Muscle of arm (tissue), 12 donors: Measurements from ENCODE around the gene GREB1. TPM values are rescaled to one million over a fixed set of nuclear protein-coding genes. Genes with fewer than 3 reads are reported as not detected.

Experiments used
- DNase-seq: peaks from one replicate; pipeline ENCODE4 v3.0.0-alpha.2; 2013
- polyA plus RNA-seq, 12 donors: library from polyadenylated mRNA; unstranded; fragments of 120-200 nt; gene quantifications; one replicate each; pipeline ENCODE4 v1.2.1, GENCODE V29; 2013; ENCODE audit not compliant: insufficient read length in 12 of 12

GREB1 gene
- polyA plus RNA-seq, 12 donors = 9.0 to 18.8 (median 11.4) TPM; not detected in 1

DNA sequence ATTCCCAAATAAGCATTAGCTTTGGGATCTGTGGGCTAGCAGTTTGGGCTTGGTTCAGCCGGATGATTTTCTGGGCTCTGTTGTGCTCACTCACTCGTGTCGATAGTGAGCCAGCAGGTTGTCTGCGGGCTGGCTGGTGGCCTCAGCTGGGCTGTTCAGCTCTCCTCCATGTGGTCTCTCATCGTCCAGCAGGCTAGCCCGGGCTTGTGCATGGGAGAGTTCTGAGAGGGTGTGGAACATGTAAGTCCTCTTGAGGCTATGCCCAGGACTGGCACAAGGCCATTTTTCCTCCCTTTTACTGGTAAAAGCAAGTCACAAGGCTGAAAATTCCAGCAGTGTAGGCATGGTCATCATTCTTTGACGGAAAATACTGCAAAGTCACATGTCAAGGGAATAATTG is 97.6 kb downstream of the GREB1 start:
- DNase-seq = no peak

DNA sequence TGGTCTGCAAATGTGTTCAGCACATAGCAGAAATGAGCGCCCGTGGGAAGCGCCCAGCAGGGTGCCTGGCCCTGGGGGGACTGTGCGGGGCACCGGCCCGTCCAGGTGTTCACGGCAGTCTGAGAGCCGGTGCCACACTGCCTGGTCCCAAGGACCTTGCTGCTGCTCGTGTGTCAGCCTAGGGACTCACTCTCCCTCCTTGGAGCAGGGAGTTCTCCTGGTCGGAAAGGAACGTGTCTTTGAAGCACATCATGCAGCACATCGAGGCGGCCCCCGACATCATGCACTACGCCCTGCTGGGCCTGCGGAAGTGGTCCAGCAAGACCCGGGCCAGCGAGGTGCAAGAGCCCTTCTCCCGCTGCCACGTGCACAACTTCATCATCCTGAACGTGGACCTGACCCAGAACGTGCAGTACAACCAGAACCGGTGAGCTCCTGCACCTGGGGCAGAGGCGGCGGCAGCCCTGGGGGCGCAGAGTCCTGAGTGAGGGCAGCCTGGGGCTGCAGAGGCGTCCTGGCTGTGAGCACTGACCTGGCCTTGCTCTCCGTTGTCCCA is 100.2 kb downstream of the GREB1 start:
- no peak for DNase-seq

DNA sequence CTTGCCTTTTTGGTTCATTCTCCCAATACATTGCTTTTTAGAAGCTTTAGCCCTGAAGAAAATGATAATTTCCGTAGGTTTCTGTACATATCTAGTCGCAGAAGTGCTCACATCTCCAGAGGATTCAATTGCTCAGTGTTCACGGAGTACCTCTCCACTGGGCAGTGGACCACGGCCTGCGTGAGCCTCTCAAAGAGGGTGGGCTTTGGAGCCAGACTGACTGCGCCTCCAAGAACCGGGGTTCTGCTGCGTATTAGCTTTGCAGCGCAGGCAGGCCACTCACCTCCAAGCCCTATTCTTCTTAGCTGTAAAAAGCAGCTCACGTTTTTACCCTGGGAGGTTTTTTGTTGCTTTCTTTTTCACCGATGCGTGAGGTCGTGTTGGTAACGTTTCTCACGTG is 100.7 kb downstream of the GREB1 start:
- no peak for DNase-seq

DNA sequence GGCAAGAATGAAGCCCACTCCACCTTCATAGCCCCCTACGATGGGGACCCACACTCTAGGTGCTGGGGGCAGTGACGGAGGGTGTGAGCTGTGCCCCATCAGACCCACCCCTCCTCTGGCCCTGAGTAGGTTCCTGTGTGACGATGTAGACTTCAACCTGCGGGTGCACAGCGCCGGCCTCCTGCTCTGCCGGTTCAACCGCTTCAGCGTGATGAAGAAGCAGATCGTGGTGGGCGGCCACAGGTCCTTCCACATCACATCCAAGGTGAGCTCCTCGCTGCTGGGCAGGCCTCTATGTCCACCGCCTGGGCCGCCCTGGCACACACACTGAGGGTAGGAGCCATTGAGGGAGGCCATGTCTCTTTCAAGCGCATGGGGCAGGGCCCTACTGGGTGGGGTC is 101.3 kb downstream of the GREB1 start:
- DNase-seq = no peak

DNA sequence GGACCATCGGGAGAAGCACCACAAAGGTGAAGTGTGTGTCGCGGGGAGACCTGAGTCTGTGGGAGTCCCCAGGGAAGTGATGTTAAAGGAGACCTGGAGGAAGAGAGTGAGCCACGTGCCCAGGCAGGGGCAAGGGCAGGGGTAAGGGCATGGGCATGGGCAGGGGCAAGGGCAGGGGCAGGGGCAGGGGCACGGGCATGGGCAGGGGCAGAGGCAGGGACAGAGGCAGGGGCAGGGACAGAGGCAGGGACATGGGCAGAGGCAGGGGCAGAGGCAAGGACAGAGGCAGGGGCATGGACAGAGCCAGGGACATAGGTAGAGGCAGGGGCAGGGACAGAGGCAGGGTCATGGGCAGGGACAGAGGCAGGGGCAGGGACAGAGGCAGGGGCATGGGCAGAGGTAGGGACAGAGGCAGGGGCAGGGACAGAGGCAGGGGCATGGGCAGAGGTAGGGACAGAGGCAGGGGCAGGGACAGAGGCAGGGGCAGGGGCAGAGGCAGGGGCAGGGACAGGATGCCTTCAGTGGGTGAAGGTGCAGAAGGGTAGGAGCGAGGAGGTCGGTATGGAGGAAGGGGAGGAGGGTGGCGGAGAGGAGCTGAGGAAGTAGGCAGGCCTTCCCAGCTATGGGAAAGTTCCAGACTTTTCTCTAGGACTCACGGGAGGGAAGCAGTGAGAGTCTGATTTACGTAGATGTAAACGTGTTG is 102.9 kb downstream of the GREB1 start:
- no peak for DNase-seq

DNA sequence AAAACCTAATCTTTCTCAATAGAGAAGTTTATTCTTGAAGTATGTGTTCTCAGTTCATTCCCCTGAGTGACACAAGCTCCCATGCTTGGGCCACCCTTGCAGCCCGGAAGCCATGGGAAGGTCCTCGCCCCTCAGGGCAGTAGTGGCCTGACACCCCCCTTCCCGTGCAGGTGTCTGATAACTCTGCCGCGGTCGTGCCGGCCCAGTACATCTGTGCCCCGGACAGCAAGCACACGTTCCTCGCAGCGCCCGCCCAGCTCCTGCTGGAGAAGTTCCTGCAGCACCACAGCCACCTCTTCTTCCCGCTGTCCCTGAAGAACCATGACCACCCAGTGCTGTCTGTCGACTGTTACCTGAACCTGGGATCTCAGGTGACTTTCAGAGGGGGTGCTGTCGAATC is 103.7 kb downstream of the GREB1 start:
- no peak for DNase-seq

DNA sequence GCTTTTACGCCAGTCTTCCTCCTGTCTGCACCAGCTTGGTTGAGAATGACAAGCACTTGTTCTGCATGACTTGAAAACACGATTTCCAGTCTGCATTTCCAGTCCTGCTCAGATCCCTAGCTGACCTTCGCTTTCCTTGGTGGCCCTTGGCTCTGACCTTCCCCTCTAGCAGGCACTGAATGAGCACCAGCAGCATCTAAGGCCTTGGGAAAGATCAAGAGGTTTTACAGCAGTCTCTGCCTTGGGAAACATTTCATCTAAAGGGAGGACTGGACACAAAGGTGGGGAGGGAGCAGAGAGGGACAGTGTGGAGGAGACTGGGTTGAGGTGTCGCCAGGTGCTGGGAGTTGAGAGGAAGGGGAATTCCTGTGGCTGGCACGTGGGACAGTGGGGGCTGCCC is 105.7 kb downstream of the GREB1 start:
- DNase-seq = no peak

DNA sequence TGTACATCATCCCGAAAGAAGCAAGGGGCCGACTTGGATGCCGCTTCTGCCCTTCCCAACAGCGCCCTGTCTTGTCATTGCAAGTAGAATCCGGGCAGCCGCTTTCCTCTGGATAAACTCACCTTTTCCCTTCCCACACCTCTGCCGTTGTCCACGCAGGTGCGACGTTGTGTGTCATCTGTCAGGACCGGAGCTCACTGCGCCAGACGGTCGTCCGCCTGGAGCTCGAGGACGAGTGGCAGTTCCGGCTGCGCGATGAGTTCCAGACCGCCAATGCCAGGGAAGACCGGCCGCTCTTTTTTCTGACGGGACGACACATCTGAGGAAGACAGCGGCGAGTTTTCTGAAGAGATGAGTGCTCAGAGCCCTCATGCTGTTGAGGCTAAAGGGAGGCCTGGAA is 106.3 kb downstream of the GREB1 start:
- DNase-seq = no peak

DNA sequence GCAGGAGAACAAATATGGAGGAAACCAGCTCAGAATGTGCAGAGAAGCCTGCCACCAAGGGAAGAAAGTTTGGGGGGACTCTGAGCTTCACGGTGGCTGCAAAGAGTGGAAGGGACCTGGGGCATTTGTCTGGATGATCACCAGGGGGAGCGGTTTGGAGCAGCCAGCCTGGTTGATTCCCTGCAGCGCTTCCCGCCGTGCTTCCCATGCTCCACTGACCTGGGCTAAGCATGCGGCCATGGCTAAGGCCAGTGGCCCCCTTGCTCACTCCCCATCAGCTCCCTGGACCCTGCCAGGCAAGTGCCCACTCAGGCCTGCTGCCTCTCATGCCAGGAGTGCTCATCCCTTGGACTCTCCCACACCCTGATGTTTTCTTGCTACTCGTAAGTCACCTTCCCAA is 109.1 kb downstream of the GREB1 start:
- DNase-seq = no peak

DNA sequence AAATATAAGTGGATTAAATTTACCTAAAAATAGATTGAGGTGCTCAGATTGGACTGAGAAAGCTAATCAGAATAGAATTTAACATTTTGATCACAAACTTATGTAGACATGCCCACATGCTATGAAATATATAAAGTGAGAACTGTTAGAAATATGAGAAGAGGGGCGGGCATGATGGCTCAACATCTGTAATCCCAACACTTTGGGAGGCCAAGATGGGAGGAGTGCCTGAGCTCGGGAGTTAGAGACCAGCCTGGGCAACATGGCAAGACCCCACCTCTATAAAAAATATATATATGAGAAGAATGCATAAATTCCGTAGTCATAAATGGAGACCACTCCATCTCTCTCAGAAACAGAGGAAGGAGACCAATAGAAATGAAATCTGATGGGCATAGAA is 110.4 kb downstream of the GREB1 start:
- no peak for DNase-seq

DNA sequence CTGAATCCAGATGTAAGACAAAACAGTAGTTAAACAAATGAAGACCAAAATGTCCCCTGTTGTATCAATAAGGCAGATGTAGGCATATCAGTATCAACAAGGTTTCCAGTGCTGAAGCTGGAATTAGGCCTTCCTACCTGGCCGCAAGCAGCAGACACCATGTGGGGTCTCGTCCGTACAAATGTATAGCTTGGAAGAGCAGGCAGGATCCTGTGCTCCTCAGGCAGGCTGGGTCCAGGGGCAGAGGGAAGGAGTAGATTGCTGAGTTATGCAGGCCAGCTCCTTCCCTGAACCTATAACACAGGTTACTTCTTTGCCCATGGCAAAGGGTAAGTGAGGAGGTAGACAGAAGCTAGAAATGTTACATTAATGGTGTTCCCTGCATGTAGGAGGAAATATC is 112.7 kb downstream of the GREB1 start:
- no peak for DNase-seq

DNA sequence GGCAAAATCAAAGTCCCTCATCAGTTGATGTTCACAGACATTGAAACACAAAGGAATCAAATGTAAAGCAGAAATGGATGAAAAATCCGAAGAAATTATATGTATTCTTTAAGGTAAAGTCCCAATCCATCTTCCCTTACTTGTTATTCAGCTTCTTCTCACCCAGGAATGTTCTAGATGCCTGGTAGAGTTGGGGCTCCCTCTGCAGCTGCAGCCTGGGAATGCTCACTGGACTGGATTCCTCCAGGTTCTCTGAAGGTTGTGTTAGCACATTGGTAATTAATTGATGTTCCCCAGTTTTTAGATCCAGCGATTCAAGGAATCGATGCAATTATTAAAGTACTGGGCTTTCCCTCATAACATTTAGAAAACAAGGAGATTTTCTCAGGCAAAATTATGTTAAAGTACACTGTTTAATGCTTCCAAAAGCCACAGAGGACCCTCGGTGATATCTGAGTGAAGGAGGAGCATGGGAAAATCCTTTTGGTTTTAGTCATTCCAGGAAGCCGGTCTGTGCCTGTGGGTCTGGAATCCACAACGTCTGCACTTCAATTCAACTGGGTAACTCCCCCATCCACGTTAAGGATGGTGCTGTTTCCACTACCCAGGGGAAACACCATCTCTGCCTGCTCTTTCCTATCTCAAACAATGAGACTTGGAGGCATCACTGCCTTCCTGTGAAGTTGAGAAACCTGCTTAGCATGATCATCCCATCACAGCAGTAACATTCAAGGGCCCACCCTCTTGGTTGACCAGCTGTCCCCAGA is 114.2 kb downstream of the GREB1 start:
- DNase-seq = no peak

DNA sequence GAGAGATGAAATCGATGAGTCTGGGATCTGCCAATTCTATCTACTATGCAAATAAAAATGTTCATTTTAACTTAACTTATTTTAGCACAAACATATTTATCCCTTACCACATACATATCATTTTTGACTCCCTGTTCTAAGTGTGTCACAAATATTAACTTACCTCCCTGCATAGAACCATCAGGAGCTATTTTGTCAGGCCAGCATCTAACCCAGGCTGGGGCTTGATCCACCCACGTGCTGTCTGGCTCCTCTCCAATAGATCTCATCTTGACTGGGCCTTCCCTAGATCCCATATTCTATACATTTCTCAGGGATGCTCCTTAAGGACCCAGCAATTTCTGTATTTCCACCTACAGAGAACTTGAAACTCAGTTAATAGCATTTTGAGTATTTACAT is 115.2 kb downstream of the GREB1 start:
- no peak for DNase-seq

DNA sequence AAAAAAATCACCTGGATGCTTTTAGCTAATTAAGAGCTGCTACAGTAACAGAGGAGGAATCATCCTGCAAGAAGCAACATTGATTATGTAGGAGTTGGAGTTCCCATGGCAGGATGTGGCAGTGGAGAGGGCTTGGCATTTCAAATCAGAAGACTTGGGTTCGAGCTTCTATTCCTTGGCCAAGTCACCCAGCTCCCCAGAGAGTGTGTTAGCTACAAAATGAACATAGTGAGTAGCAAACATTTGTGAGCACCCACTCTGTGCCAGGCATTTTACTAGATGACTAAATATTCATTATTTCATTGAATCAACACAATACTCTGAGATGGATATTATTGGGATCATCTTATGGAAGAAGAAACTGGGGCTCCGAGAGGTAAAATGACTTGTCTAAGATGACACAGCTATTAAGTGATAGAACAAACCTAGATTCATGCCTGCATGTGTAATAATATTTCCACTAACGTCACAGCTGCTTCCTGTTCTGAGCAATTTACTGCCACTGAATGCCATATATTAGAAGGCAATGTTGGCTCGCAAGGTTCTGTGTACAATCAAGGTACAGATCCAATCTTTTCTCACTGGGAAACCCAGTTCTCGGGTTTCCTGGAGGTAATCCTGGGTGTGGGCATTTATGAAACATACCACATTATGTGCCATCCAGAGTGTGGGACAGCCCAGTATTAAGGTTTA is 118.2 kb downstream of the GREB1 start:
- no peak for DNase-seq

DNA sequence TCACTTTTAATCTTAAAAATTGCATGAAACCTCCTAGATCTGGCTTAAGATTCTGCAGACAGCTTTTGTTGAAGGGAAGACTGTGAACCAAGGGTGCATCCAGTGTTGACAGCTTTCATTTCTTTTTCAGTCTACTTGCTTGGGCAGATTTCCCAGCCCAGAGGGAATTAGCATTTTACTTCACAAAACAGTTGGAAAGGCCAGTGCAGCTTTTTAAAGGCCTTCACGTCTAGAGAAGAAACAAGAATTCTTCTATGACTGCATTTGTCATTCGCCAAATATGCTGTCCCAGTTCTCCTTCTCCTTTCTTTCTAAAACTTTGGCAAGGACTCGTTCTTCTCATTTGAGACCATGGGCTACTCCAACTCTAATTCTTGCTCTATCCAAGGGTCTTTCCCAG is 118.7 kb downstream of the GREB1 start:
- DNase-seq = peak; percentile 17

DNA sequence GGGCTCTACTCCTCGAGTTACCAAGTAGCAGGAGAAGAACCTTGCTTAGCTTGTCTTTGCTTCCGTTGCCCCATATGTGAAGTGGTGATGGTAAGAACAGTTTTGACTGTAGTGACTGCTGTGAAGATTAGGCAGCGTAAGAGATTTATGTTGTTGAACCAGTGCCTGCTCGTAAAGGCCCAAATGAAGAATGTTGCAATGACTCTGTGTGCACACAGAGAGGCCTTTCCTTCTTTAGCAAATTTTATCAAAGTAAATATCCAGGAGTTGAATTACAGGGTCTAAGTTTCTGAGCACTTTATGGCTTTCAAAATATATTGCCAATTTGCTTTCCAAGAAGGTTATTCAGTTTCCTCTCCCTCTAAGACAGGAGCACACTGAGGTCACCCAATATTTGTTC is 121.7 kb downstream of the GREB1 start:
- DNase-seq = no peak

DNA sequence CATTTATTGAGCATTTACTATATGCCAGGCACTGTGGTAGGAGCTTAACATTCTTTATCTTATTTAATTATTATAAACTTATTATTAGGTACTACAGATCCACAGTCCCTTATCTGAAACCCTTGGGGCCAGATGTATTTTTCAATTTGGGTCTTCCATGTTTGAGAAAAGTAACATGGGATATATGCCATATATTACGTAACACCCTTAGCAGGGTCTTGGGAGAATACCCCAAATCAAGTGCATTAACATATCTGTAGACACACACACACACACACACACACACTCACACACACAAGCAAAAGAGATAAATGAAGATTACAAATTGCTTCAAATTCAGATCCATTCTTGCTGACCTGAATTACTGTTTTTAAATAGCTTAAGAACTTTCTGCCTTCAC is 122.4 kb downstream of the GREB1 start:
- no peak for DNase-seq

DNA sequence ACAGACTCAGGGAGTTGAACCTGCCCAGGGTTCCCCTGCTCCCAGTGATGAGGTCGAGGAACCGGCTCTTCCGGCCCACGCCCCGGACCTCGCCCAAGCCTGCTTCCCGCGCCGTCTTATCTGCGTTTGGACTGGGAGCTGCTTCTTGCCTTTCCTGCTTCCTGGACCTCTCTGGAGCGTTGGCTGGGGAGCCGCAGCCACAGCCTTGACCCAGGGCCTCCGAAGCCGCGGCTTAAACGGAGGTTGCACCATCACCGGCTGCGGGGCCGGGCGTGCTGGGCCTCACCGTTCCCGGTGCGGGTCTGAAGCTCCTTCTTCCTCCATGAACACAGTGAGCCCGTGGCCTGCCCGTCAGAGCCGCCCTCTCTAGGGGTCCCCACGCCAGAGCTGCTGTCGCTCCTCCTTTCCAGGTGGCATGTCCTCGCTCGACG is 122.8 kb downstream of the GREB1 start:
- DNase-seq = no peak

DNA sequence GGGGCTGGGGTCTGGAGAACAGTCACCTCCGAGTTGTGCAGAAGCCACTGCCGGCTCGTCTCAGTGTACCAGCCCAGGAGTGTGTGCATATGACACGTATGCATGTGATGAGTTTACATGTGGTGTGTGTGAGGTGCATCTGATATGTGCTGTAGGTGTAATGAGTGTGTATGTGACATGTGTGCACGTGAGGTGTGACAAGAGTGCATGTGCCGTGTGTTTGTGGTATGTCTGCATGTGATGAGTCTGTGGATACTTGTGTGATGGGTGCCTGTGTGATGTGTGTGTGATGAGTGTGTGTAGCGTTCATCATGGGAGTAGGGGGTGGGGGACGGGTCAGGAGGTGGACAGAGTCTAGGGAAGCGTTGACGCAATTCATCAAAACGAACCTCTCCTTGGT is 123.3 kb downstream of the GREB1 start:
- DNase-seq = no peak

DNA sequence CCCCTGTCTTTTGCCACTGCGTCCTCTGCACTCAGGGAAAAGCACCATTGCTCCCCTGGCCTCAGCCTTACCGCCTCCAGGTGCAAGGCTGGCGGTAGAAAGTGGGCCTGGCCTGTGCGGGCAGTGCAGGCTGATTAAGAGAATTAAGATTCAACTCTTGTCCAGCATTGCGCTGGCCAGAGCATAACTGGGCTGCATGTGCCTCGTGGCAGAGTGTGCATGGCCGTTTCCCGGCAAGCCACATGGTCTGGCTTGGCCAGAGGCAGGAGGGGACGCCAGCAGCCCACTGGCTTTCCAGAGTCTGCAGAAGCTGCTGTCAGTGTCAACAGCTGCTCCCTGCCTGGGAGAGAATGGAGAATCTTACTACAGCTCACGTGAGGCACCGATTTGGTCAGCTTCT is 123.8 kb downstream of the GREB1 start:
- DNase-seq = no peak

DNA sequence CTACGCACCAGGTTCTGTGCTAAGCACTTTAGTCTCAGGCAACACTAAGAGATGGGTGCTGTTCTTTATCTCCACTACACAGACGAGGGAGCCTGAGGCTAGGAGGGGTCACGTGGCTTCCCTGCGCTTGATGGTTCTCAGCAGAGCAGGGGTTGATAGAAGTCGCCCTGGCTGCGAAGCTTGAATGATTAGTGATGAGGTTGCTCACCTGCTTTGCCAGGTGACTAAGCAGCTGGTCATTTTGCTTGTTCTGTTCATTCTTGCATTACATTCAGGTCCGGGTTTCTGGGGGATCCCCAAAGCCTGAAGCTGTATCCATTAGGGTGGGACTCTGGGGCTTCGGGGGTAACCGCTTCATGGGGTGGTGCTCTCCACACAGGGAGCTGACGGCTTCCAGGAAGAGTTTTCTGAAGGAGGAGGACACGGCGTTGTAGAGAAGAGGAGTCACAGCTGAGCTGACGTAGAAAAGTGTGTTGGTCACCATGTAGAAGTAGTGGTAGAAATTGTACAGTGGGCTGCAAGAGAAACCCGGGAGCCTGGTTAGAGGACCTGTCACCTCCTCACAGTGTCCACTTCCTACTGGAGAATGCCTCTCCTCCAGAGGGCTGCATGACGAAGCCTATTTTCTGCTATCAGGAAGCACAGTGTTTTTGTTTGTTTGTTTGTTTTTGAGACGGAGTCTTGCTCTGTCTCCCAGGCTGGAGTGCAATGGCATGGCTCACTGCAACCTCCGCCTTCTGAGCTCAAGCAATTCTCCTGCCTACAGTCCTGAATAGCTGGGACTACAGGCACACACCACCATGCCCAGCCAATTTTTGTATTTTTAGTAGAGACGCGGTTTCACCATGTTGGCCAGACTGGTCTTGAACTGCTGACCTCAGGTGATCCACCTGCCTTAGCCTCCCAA is 124.6 kb downstream of the GREB1 start:
- no peak for DNase-seq

DNA sequence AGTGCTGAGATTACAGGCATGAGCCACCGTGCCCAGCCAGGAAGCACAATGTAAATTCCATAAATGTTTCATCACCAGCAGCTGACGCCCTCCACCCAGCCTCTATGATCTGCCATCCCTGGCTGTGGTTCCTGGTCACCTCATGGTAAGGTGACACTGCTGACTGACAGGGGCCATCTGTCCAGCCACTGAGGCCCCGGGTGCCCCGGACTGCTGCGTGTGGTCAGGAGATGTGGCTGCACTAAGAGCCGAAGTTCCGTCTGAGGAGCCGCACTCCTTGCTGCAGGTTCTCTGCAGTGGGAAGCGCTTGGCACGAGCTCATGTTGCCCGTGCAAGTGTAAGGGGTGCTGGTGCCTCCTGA is 125.2 kb downstream of the GREB1 start:
- DNase-seq = no peak
